22Rv1 (cell line): ENCODE results near the gene MAPK13.
"Not testable (repeated sequence)": the region's sequence is repeated elsewhere in the genome, so short reads cannot be mapped to it uniquely, and the experiment has no call there.

Experiments used
- H3K27ac ChIP-seq: fragments of 450-650 bp; 2 replicates; pipeline ENCODE4 v1.5.1; 2017
- ZFX ChIP-seq: fragments of 450-650 bp; IDR thresholded peaks from 2 replicates; pipeline ENCODE4 v1.6.1; 2017; ENCODE audit warnings: antibody characterized with exemption, borderline replicate concordance
- TF ChIP-seq, protein P1 (sequence below): fragments of 450-650 bp; IDR thresholded peaks from 2 replicates; pipeline ENCODE4 v1.5.1; 2017; ENCODE audit warnings: mild to moderate bottlenecking

The MAPK13 gene

DNA sequence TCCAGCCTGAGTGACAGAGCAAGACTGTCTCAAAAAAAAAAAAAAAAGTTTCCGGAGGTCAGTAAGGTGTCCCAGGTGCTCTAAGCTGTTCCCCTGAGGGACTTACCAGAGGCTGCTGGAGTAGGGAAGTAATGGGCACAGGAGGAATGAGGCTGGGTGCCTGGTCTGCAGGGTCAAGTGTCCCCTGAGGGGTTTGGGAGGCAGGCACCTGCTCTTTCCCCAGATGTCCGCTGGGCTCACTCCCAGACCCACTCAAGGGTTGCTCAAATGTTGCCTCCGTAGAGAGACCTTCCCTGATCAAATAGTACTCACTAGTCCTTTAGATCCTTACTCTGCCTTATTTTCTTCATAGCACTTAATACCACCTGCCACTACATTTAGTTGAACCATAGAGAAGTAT is 5.4 kb upstream of the MAPK13 start:
- no peak overlapping the region for H3K27ac ChIP-seq
- TF ChIP-seq ZFX = no peak
- TF ChIP-seq, protein P1, sequence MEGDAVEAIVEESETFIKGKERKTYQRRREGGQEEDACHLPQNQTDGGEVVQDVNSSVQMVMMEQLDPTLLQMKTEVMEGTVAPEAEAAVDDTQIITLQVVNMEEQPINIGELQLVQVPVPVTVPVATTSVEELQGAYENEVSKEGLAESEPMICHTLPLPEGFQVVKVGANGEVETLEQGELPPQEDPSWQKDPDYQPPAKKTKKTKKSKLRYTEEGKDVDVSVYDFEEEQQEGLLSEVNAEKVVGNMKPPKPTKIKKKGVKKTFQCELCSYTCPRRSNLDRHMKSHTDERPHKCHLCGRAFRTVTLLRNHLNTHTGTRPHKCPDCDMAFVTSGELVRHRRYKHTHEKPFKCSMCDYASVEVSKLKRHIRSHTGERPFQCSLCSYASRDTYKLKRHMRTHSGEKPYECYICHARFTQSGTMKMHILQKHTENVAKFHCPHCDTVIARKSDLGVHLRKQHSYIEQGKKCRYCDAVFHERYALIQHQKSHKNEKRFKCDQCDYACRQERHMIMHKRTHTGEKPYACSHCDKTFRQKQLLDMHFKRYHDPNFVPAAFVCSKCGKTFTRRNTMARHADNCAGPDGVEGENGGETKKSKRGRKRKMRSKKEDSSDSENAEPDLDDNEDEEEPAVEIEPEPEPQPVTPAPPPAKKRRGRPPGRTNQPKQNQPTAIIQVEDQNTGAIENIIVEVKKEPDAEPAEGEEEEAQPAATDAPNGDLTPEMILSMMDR = no peak

DNA sequence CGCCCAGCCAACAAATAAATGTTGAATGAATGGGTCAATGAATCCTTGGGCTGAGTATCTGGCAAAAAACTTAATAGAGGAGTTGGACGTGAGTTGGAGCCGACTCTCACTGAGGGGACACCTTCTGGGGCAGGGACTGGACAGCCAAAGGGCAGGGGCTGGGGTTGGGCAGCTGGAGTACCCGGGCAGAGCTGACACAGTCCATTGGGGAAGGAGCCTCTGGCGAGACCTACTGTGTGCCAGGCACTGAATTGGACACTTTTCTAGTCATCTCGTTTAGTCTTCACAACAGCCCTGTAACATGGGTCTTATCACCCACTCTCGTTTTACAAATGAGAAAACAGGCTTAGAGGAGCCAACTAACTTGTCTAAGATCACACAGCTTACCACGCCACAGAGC is 4.7 kb upstream of the MAPK13 start:
- H3K27ac ChIP-seq = no peak overlapping the region
- TF ChIP-seq, protein P1 = no peak
- TF ChIP-seq ZFX = no peak

DNA sequence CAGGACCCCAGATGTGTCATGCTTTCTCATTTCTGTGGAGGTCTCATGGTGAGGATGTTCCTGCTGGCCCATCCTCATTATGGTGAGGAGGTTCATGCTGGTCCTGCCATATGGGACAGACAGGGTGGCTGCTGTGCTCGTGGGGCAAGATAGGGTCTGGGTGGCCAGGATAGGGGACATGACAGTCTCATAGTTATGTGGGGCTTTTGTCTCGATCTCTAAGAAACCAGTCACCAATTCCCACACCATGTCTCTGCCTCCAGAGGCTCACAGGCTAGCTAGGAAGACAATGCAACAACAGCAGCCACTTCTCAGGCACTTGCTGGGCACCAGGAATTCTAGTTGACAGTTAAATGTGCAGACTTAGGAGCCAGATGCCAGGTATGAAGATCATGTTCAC is 4.2 kb upstream of the MAPK13 start:
- TF ChIP-seq, protein P1 = no peak
- TF ChIP-seq ZFX = no peak

DNA sequence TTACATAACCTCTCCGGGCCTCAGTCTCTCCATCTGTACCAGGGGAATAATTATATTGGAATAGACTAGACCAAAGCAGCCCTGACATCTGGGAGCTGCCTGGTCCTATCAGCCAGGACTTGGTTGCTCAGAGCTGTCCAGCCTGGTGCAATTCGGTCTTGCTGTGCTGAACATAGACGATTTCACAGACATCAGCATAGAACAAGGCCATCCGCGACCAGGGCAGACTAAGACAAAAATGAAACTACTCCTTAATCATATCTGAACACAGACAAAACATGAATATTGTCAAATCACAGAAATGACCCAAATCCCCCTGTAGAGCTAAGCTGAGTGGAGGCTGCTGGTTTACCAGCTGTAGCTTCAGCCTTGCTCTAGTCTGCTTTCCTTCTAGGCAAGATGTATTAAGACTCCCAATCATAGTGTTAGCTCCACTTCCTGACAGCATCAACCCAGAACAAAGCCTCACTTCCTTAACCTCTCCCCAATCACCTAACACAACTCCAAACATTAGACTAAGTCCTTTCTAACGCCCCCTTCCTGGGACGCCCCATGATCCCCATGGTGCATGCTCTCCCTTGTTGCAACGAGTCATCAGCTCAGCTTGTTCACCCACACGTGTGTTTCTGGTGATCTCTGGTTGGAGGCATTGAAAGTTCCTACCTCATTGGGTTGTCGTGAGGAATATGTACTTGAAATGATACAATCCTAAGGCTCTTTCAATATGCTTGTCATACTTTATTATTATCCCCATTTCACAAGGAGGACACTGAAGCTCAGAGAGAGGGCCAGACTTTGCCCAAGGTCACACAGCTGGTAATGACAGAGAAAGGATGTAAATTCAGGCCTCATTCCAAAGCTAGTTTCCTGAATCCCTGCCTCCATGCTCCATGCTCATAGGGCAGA is 3.5 kb upstream of the MAPK13 start:
- H3K27ac ChIP-seq = no peak overlapping the region
- TF ChIP-seq, protein P1 = no peak
- no peak for TF ChIP-seq ZFX

More for the DNA sequence above, 4.2 kb upstream of the MAPK13 start:
- no peak overlapping the region for H3K27ac ChIP-seq

DNA sequence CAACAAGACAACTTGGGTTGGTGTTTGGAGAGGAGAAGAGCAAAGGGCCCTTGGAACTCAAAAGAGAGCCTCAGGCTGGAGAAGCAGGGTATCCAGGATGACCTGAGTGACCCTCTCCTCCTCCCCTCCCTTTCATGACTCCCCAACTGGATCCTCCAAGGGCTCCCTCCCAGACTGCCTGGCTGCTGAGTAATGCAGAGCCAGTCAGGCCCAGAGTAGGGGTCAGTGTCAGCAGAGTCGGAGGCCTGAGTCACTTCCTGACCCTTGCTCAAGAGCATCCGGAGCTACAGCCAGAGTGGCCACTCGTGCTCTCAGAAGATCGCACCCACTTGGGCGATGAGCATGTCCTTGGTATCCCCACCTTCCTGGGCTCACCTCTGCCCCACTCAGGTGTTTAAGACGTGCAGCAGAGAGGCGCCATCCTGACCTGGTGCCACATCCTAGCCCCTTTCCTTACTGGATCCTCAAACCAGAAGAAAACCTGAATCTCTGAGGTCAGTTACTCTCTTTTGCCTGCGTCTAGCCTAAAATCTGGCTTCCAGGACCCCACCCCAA is 2.8 kb upstream of the MAPK13 start:
- H3K27ac ChIP-seq = no peak overlapping the region
- TF ChIP-seq, protein P1 = no peak
- no peak for TF ChIP-seq ZFX

DNA sequence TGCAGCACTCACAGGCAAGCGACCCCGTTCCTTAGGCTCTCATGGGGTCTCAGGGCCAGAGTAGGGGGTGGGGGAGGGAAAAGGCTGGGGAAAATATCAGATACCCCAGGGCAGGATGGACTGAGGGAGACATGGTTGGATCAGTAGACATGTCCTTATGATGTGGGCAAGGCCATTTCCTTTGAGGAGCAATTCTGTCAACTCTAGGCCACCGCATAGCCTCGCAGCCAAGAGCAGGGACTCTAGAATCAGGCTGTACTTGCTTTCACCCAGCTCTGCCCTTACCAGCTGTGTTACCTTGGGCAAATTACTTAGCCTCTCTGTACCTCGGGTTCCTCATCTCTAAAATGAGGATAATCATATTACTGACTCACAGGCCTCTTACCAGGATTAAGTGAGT is 2.2 kb upstream of the MAPK13 start:
- TF ChIP-seq ZFX = no peak
- TF ChIP-seq, protein P1 = no peak
- no peak overlapping the region for H3K27ac ChIP-seq

DNA sequence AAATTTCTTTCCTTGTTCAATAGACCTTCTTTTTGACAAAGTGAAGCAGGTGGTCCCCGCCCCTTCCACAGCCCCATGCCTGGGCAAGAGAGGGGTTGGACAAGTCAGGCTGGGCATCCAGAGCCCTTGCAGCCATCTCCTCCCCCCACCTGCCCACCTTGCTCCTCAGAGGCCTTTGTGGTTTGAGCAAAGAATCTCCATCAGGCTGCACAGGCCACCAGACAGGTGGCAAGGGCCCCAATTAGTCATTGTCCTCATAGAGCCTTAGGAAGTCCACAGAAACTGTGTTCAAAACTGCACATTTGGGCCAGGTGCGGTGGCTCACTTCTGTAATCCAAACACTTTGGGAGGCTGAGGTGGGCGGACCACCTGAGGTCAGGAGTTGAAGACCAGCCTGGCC is 1.5 kb upstream of the MAPK13 start:
- TF ChIP-seq, protein P1 = no peak
- no peak for TF ChIP-seq ZFX
- no peak overlapping the region for H3K27ac ChIP-seq

DNA sequence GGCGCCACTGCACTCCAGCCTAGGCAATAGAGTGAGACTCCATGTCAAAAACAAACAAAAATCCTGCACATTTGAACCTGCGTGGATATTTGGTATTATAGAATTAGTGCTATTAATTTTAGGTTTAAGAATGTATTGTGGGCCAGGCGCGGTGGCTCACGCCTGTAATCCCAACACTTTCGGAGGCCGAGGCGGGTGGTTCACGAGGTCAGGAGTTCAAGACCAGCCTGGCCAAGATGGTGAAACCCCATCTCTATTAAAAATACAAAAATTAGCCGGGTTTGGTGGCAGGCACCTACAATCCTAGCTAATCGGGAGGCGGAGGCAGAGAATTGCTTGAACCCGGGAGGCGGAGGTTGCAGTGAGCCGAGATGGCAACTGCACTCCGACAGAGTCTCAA is 979 bp upstream of the MAPK13 start:
- not testable (repeated sequence) for H3K27ac ChIP-seq
